ENCODE results near the gene APBB2. TPM values are rescaled to one million over a fixed set of nuclear protein-coding genes. Genes with fewer than 3 reads are reported as not detected.

Gene APBB2
- total and polyA plus RNA-seq, 2 of the 4 experiments (the other 2 are of a cell fraction): 47.9 to 75.5 TPM

DNA sequence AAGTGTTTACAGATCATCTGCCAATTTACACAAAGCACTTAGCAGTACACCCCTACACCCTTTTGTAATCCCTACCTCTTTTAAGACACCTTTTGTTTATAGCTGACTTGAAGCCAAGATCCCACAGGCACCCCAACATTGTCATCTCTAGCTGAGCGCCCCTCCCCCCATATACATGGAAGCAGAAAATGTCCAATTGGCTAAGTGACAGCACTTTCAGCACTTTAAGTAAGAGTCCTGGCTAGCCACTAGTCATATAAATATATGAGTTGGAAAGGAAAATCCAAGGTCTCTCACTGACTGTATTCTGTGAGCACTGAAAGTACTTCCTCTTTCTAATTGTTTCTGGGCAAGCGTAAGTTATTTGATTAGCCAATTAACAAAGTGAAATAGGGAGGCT lies 356.4 kb downstream of the APBB2 start:
- no peak overlapping the region for H4K91ac ChIP-seq (ENCODE audit: insufficient read depth, low read depth, low read length)
- H3K27me3 ChIP-seq (ENCODE audit: control insufficient read depth, insufficient read depth, low read length): no peaks in the 10 kb centered on the region
- no peak overlapping the region for H2BK5ac ChIP-seq (ENCODE audit: low read depth, low read length, poor library complexity, severe bottlenecking)
- H2AFZ ChIP-seq (replicated peaks; ENCODE audit: low read length, poor library complexity): no peak overlapping the region
- H3K14ac ChIP-seq (replicated peaks; ENCODE audit: low read depth, low read length): no peak overlapping the region
- no peak overlapping the region for H2BK120ac ChIP-seq (ENCODE audit: low read depth, low read length)
- no peak overlapping the region for H2AK5ac ChIP-seq (ENCODE audit: low read depth, low read length)
- no peak overlapping the region for H4K5ac ChIP-seq (ENCODE audit: low read depth, low read length)
- H4K20me1 ChIP-seq (ENCODE audit: insufficient read depth, low read length): no peaks in the 10 kb centered on the region
- no peak overlapping the region for H3K4ac ChIP-seq (ENCODE audit: low read depth, low read length)
- no peak overlapping the region for H2BK20ac ChIP-seq (ENCODE audit: low read depth, low read length)
- no peaks in the 10 kb centered on the region for H3K9me3 ChIP-seq (ENCODE audit: control insufficient read depth, insufficient read depth, low read length)
- no peak overlapping the region for H3K4me3 ChIP-seq (ENCODE audit: insufficient read depth, low read depth, low read length)
- POLR2A ChIA-PET (ENCODE audit: unreplicated experiment): no interaction called here
- H3K56ac ChIP-seq (ENCODE audit: extremely low read depth, insufficient read depth, low read length): no peak overlapping the region
- no peaks in the 10 kb centered on the region for H3K4me1 ChIP-seq (ENCODE audit: control insufficient read depth, insufficient read depth, low read length)
- no peak overlapping the region for H4K8ac ChIP-seq (ENCODE audit: low read depth in 2 of 2, low read length in 2 of 2)
- TF ChIP-seq, protein P1, sequence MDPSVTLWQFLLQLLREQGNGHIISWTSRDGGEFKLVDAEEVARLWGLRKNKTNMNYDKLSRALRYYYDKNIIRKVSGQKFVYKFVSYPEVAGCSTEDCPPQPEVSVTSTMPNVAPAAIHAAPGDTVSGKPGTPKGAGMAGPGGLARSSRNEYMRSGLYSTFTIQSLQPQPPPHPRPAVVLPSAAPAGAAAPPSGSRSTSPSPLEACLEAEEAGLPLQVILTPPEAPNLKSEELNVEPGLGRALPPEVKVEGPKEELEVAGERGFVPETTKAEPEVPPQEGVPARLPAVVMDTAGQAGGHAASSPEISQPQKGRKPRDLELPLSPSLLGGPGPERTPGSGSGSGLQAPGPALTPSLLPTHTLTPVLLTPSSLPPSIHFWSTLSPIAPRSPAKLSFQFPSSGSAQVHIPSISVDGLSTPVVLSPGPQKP (IDR thresholded peaks at IDR 0.05; ENCODE audit: borderline replicate concordance, low read depth, low read length): no peak
- TF ChIP-seq RFX5 (IDR thresholded peaks at IDR 0.05; ENCODE audit: low read depth, low read length): no peak
- TF ChIP-seq RAD21 (IDR thresholded peaks at IDR 0.05; ENCODE audit: low read length): no peak
- TF ChIP-seq CHD1 (IDR thresholded peaks at IDR 0.05; ENCODE audit: low read depth, low read length): no peak
- no peak for TF ChIP-seq MXI1 (IDR thresholded peaks at IDR 0.05; ENCODE audit: borderline replicate concordance, low read depth, low read length)
- no peak for TF ChIP-seq RCOR1 (IDR thresholded peaks at IDR 0.05; ENCODE audit: insufficient replicate concordance, low read length)
- TF ChIP-seq USF2 (IDR thresholded peaks at IDR 0.05; ENCODE audit: low read depth, low read length): no peak
- no peak for TF ChIP-seq CEBPB (IDR thresholded peaks at IDR 0.05; ENCODE audit: low read depth, low read length)
- no peak for TF ChIP-seq NFE2L2 (IDR thresholded peaks at IDR 0.05; ENCODE audit: low read depth, low read length)
- TF ChIP-seq, protein P2, sequence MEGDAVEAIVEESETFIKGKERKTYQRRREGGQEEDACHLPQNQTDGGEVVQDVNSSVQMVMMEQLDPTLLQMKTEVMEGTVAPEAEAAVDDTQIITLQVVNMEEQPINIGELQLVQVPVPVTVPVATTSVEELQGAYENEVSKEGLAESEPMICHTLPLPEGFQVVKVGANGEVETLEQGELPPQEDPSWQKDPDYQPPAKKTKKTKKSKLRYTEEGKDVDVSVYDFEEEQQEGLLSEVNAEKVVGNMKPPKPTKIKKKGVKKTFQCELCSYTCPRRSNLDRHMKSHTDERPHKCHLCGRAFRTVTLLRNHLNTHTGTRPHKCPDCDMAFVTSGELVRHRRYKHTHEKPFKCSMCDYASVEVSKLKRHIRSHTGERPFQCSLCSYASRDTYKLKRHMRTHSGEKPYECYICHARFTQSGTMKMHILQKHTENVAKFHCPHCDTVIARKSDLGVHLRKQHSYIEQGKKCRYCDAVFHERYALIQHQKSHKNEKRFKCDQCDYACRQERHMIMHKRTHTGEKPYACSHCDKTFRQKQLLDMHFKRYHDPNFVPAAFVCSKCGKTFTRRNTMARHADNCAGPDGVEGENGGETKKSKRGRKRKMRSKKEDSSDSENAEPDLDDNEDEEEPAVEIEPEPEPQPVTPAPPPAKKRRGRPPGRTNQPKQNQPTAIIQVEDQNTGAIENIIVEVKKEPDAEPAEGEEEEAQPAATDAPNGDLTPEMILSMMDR (conservative IDR thresholded peaks at IDR 0.05; ENCODE audit: low read depth, low read length): no peak
- no peak for TF ChIP-seq MAFK (IDR thresholded peaks at IDR 0.05; ENCODE audit: low read depth, low read length)
- no peak for TF ChIP-seq POLR2A (IDR thresholded peaks at IDR 0.05; ENCODE audit: low read depth, low read length)
- TF ChIP-seq BHLHE40 (IDR thresholded peaks at IDR 0.05; ENCODE audit: low read depth, low read length): no peak
- H3K9ac ChIP-seq (ENCODE audit: low read depth, low read length): no peak overlapping the region
- no peak overlapping the region for H3K18ac ChIP-seq (ENCODE audit: low read depth, low read length)
- no peak for DNase-seq
- no peak overlapping the region for H3K4me2 ChIP-seq (ENCODE audit: low read depth, low read length)
- BruUV-seq (replicated peaks): no TSS peak
- no peak overlapping the region for H2BK15ac ChIP-seq (ENCODE audit: low read depth, low read length)
- H2AK9ac ChIP-seq (replicated peaks; ENCODE audit: low read depth, low read length, poor library complexity): no peak overlapping the region
- in situ Hi-C loops (cut with MboI; ENCODE audit: low sequenced_read_pairs): no loop called here
- 0 out of 2 replicates have a peak, but pooled peaks cover 2% of the 10 kb centered on the region for H3K9me1 ChIP-seq (ENCODE audit: insufficient read depth, low read length)
- no CpG with 5 or more reads among the region's 2 CpGs for WGBS, 2 experiments (ENCODE audit: extremely low coverage in 2 of 2, insufficient read length in 1 of 2)
- H3K27ac ChIP-seq (ENCODE audit: insufficient read depth, low read length): no peak overlapping the region
- intact Hi-C loops (cut with micrococcal nuclease): no loop called here
- dilution Hi-C loops (cut with HindIII; ENCODE audit: low sequenced_read_pairs, unreplicated experiment): no loop called here
- H3K79me1 ChIP-seq (ENCODE audit: low read depth in 1 of 2, low read length in 2 of 2): no peaks in the 10 kb centered on the region; a peak in 1 of 4 replicates
- ATAC-seq (ENCODE audit: low read depth): no peak
- CTCF ChIA-PET: no interaction called here
- H3K36me3 ChIP-seq (ENCODE audit: control insufficient read depth, insufficient read depth, low read length): peaks cover 2% of the 10 kb centered on the region; the same call in 1 of the 2 replicates
- no peak overlapping the region for H3K23ac ChIP-seq (ENCODE audit: low read depth, low read length)

All from IMR-90 (cell line).